Neuronal stem cell (in vitro differentiated cells): ENCODE results near the gene IRF1.
"Not testable (repeated sequence)": the region's sequence is repeated elsewhere in the genome, so short reads cannot be mapped to it uniquely, and the experiment has no call there.

Experiments
- DNase-seq: peaks from one replicate; pipeline ENCODE4 v3.0.0-alpha.2; 2013; ENCODE audit warnings: low spot score
- H2AFZ ChIP-seq: one replicate; pipeline ENCODE4 v1.6.1; 2013; ENCODE audit warnings: mild to moderate bottlenecking, low read length, inconsistent platforms
- H2AK5ac ChIP-seq: 2 replicates; pipeline ENCODE4 v1.6.1; 2013; ENCODE audit warnings: low read depth, mild to moderate bottlenecking, inconsistent platforms, low read length, moderate library complexity, mixed read lengths
- H2BK120ac ChIP-seq: 2 replicates; pipeline ENCODE4 v1.6.1; 2013; ENCODE audit warnings: low read depth, mild to moderate bottlenecking, inconsistent platforms, low read length, moderate library complexity, mixed read lengths
- H2BK12ac ChIP-seq: one replicate; pipeline ENCODE4 v1.6.1; 2013; ENCODE audit warnings: low read length, inconsistent platforms
- H2BK15ac ChIP-seq: 2 replicates; pipeline ENCODE4 v1.6.1; 2013; ENCODE audit warnings: mild to moderate bottlenecking, low read length, inconsistent platforms, mixed read lengths
- H2BK5ac ChIP-seq: one replicate; pipeline ENCODE4 v1.6.1; 2013; ENCODE audit warnings: inconsistent platforms, mild to moderate bottlenecking, low read length, moderate library complexity
- H3K14ac ChIP-seq: one replicate; pipeline ENCODE4 v1.6.1; 2013; ENCODE audit warnings: low read length, inconsistent platforms
- H3K18ac ChIP-seq: 2 replicates; pipeline ENCODE4 v1.6.1; 2013; ENCODE audit warnings: low read length, inconsistent platforms
- H3K23ac ChIP-seq: 2 replicates; pipeline ENCODE4 v1.6.1; 2013; ENCODE audit warnings: low read depth, mild to moderate bottlenecking, mixed read lengths, low read length, inconsistent platforms; ENCODE audit not compliant: poor library complexity
- H3K27ac ChIP-seq: replicated peaks from 3 replicates; pipeline ENCODE4 v1.5.1; 2013; ENCODE audit warnings: low read length, inconsistent platforms
- H3K27me3 ChIP-seq, 3 experiments: 2 replicates each; pipeline ENCODE4 v1.6.1; 2013; ENCODE audit warnings: low read length in 3 of 3, mild to moderate bottlenecking in 2 of 3, inconsistent platforms in 1 of 3, low read depth in 1 of 3, mixed read lengths in 1 of 3, moderate library complexity in 1 of 3; ENCODE audit not compliant: control insufficient read depth in 3 of 3, insufficient read depth in 3 of 3
- H3K36me3 ChIP-seq, 2 donors: replicated peaks in 1 of 2; 2 replicates each; pipeline ENCODE4 v1.6.1; 2013; ENCODE audit warnings: low read length in 2 of 2; ENCODE audit not compliant: control insufficient read depth in 2 of 2, insufficient read depth in 2 of 2
- H3K4ac ChIP-seq: 2 replicates; pipeline ENCODE4 v1.6.1; 2013; ENCODE audit warnings: inconsistent platforms, mild to moderate bottlenecking, low read length, moderate library complexity
- H3K4me1 ChIP-seq, 2 donors: 1 replicate in 1 of 2; 2 replicates in 1 of 2; pipeline ENCODE4 v1.6.1; 2013; ENCODE audit warnings: low read length in 2 of 2, low read depth in 1 of 2; ENCODE audit not compliant: control insufficient read depth in 2 of 2, insufficient read depth in 1 of 2
- H3K4me2 ChIP-seq: one replicate; pipeline ENCODE4 v1.6.1; 2013; ENCODE audit warnings: mild to moderate bottlenecking, low read length, inconsistent platforms; ENCODE audit not compliant: insufficient read depth, poor library complexity, severe bottlenecking
- H3K4me3 ChIP-seq, 2 donors: 2 replicates each; pipeline ENCODE4 v1.5.1; 2013; ENCODE audit warnings: low read length in 2 of 2, mild to moderate bottlenecking in 2 of 2, inconsistent platforms in 1 of 2, moderate library complexity in 1 of 2
- H3K79me1 ChIP-seq: one replicate; pipeline ENCODE4 v1.6.1; 2013; ENCODE audit warnings: low read depth, mild to moderate bottlenecking, inconsistent platforms, low read length, moderate library complexity
- H3K9ac ChIP-seq: one replicate; pipeline ENCODE4 v1.6.1; 2013; ENCODE audit warnings: mild to moderate bottlenecking, low read depth, low read length, inconsistent platforms; ENCODE audit not compliant: poor library complexity
- H3K9me3 ChIP-seq, 2 donors: replicated peaks in 1 of 2; 2 replicates each; pipeline versions ENCODE3 to v1.6.1; 2013; ENCODE audit warnings: low read length in 2 of 2, mild to moderate bottlenecking in 2 of 2, inconsistent platforms in 1 of 2, low read depth in 1 of 2, mixed read lengths in 1 of 2, moderate library complexity in 1 of 2; ENCODE audit not compliant: control insufficient read depth in 2 of 2, insufficient read depth in 1 of 2
- H4K8ac ChIP-seq: one replicate; pipeline ENCODE4 v1.6.1; 2013; ENCODE audit warnings: low read depth, mild to moderate bottlenecking, inconsistent platforms, low read length, moderate library complexity
- H4K91ac ChIP-seq: one replicate; pipeline ENCODE4 v1.6.1; 2013; ENCODE audit warnings: low read length, low read depth, mild to moderate bottlenecking, inconsistent platforms; ENCODE audit not compliant: poor library complexity
- WGBS, 2 donors: extraction: QIAGEN DNeasy Blood & Tissue Kit; methylation state at CpG; one replicate each; pipeline ENCODE4 v1.1.7; 2013; ENCODE audit warnings: missing lambda C conversion rate in 2 of 2, mixed read lengths in 1 of 2; ENCODE audit not compliant: insufficient read length in 2 of 2, insufficient replicate concordance in 1 of 2; ENCODE audit errors: extremely low coverage in 2 of 2; 5-methylcytosine and 5-hydroxymethylcytosine counted together

IRF1 gene

DNA sequence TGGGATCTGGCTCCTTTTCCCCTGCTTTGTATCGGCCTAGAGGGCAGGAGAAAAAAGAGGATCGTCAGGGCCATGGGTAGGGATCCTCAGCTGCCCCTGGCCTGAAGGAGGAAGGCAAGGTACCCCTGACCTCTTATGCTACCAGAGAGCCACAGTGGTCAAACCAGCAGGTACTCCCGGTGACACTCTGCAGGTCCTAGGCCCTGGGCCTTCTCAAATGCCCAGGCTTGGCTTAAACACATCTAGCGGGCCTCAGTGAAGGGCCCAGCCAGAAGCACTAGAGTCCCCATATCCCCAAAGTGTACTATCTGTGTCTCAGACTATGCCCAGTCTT lies 3.5 kb downstream of the IRF1 start:
- no peak overlapping the region for H3K4ac ChIP-seq
- H2AK5ac ChIP-seq, result peak overlapping the region; percentile 33
- H2BK15ac ChIP-seq, result no peak overlapping the region
- H4K91ac ChIP-seq, result no peak overlapping the region
- no peak overlapping the region for H3K4me3 ChIP-seq
- no peak overlapping the region for H2AFZ ChIP-seq
- no peaks in the 10 kb centered on the region for H3K79me1 ChIP-seq
- peaks cover 5 to 47% of the 10 kb centered on the region in 2 donors for H3K36me3 ChIP-seq
- H3K9me3 ChIP-seq, result no peaks in the 10 kb centered on the region
- H3K27me3 ChIP-seq, result peaks cover 5 to 23% (median 10%) of the 10 kb centered on the region in 3 experiments
- no peak overlapping the region for H2BK12ac ChIP-seq
- no CpG with 5 or more reads among the region's 4 CpGs for WGBS, 2 donors
- no peak overlapping the region for H4K8ac ChIP-seq
- H2BK120ac ChIP-seq, result no peak overlapping the region
- H3K4me1 ChIP-seq, result peaks cover 8% of the 10 kb centered on the region in 2 donors
- H3K14ac ChIP-seq, result no peak overlapping the region
- no peak overlapping the region for H3K18ac ChIP-seq
- no peak overlapping the region for H3K9ac ChIP-seq
- no peak overlapping the region for H3K4me2 ChIP-seq
- H3K23ac ChIP-seq, result no peak overlapping the region
- no peak for DNase-seq
- H3K27ac ChIP-seq, result no peak overlapping the region
- no peak overlapping the region for H2BK5ac ChIP-seq

DNA sequence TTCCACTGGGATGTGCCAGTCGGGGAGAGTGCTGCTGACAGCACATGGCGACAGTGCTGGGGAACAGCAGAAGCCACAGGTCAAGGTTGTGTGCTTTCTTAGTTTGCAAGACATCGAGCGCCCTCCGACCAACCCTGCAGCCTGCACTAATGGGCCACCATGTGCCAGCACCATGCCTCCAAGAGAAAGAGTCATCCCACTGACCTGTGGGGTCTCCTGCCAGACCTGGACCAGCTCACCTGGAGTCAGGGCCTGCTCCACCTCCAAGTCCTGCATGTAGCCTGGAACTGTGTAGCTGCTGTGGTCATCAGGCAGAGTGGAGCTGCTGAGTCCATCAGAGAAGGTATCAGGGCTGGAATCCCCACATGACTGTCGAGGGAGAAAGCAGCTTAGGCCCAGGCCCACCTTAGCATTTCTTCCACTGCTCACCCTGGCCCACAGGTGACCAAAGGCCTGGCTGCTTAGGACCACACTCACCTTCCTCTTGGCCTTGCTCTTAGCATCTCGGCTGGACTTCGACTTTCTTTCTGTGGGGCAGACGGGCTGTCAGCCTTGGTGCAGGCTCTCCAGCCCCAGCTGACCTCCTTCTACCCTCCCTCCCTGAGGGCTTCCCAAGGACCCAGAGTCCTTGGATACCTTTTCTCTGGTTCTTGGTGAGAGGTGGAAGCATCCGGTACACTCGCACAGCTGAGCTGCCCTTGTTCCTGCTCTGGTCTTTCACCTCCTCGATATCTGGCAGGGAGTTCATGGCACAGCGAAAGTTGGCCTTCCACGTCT lies 4.1 kb downstream of the IRF1 start:
- Histone ChIP-seq H3K36me3 (peaks cover 5 to 47% of the 10 kb centered on the region in 2 donors), H4K8ac (no peak overlapping the region), H2BK120ac (no peak overlapping the region), H2BK5ac (no peak overlapping the region), H3K79me1 (no peaks in the 10 kb centered on the region), H3K14ac (no peak overlapping the region), H3K27me3 (peaks cover 3 to 17% (median 4%) of the 10 kb centered on the region in 3 experiments), H3K4ac (no peak overlapping the region), H2AFZ (no peak overlapping the region), H3K4me2 (no peak overlapping the region), H3K4me1 (peaks cover 8% of the 10 kb centered on the region in 2 donors), H2AK5ac (peak overlapping the region; percentile 33), H3K9me3 (no peaks in the 10 kb centered on the region), H3K23ac (no peak overlapping the region), H3K4me3 (no peak overlapping the region), H3K27ac (no peak overlapping the region), H2BK12ac (no peak overlapping the region), H2BK15ac (no peak overlapping the region), H3K18ac (peak overlapping the region; percentile 9), H4K91ac (no peak overlapping the region), H3K9ac (no peak overlapping the region)
- no CpG with 5 or more reads among the region's 14 CpGs for WGBS, 2 donors
- no peak for DNase-seq

- Histone ChIP-seq H2BK120ac (no peak overlapping the region), H2BK15ac (no peak overlapping the region), H2AK5ac (no peak overlapping the region), H4K91ac (no peak overlapping the region), H4K8ac (no peak overlapping the region), H3K4ac (no peak overlapping the region), H3K9ac (no peak overlapping the region), H3K79me1 (no peaks in the 10 kb centered on the region), H3K18ac (no peak overlapping the region), H3K4me1 (peaks cover 3 to 5% of the 10 kb centered on the region in 2 donors), H3K9me3 (no peaks in the 10 kb centered on the region), H2BK12ac (no peak overlapping the region), H2AFZ (no peak overlapping the region), H3K27ac (no peak overlapping the region), H3K36me3 (peaks cover 5 to 47% of the 10 kb centered on the region in 2 donors), H3K14ac (no peak overlapping the region), H3K27me3 (peaks cover 0 to 11% (median 3%) of the 10 kb centered on the region in 3 experiments), H3K4me2 (no peak overlapping the region), H3K23ac (peak overlapping the region; percentile 26), H3K4me3 (no peak overlapping the region), H2BK5ac (no peak overlapping the region)
- no peak for DNase-seq
- WGBS, 2 donors, result no CpG with 5 or more reads among the region's 6 CpGs
Measured at GRCh38 chr5:132485641-132486317, 4.8 kb downstream of the IRF1 start.

DNA sequence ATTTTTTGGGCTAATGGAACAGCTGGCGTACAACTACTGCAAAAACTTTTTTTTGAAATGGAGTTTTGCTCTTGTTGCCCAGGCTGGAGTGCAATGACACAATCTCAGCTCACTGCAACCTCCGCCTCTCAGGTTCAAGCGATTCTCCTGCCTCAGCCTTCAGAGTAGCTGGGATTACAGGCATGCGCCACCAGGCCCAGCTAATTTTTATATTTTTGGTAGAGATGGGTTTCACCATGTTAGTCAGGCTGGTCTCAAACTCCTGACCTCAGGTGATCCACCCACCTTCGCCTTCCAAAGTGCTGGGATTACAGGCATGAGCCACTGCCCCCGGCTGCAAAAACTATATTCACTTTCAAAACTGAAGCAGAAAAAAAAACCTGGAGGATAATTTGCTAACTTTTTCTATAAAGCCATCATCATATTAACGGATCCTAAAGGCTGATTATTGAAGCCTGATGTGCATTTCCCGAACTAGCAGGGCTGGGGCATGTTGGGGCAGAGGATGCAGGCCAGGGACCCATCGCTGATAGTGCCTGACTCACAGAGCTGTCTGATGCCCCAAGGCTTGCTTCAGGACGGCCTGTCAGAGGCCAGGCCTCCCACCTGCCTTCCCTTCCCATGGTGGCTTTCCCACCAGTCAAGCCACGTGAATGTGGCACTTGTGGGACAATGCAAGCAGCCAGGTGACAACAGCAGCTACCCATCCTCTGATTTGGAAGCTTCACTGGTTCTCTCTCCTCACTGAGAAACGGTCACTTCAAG lies 5.5 kb downstream of the IRF1 start:
- no CpG with 5 or more reads among the region's 12 CpGs for WGBS, 2 donors
- H3K36me3 ChIP-seq, result peaks cover 5 to 47% of the 10 kb centered on the region in 2 donors
- DNase-seq, result not testable (repeated sequence)

More for the DNA sequence above, 5.5 kb downstream of the IRF1 start:
- H2BK12ac ChIP-seq, H3K4ac ChIP-seq, H4K8ac ChIP-seq, H2AK5ac ChIP-seq, H3K4me1 ChIP-seq, H2BK15ac ChIP-seq, H3K79me1 ChIP-seq, H3K18ac ChIP-seq, H2AFZ ChIP-seq, H3K4me3 ChIP-seq, H3K14ac ChIP-seq, H2BK5ac ChIP-seq, H3K27ac ChIP-seq, H2BK120ac ChIP-seq, H3K4me2 ChIP-seq, H3K9me3 ChIP-seq, H4K91ac ChIP-seq: not testable (repeated sequence)
- Histone ChIP-seq H3K9ac (peak overlapping the region; percentile 24), H3K27me3 (peaks cover 0 to 11% (median 3%) of the 10 kb centered on the region in 3 experiments), H3K23ac (peak overlapping the region; percentile 26)
